Smooth muscle cell of the brain vasculature (primary cell): ENCODE results near the gene PSMC6.

ENCODE experiments used
- DNase-seq: peaks from one replicate; pipeline ENCODE4 v3.0.0-alpha.2; 2012; ENCODE audit warnings: low read depth, low spot score

Gene PSMC6

DNA sequence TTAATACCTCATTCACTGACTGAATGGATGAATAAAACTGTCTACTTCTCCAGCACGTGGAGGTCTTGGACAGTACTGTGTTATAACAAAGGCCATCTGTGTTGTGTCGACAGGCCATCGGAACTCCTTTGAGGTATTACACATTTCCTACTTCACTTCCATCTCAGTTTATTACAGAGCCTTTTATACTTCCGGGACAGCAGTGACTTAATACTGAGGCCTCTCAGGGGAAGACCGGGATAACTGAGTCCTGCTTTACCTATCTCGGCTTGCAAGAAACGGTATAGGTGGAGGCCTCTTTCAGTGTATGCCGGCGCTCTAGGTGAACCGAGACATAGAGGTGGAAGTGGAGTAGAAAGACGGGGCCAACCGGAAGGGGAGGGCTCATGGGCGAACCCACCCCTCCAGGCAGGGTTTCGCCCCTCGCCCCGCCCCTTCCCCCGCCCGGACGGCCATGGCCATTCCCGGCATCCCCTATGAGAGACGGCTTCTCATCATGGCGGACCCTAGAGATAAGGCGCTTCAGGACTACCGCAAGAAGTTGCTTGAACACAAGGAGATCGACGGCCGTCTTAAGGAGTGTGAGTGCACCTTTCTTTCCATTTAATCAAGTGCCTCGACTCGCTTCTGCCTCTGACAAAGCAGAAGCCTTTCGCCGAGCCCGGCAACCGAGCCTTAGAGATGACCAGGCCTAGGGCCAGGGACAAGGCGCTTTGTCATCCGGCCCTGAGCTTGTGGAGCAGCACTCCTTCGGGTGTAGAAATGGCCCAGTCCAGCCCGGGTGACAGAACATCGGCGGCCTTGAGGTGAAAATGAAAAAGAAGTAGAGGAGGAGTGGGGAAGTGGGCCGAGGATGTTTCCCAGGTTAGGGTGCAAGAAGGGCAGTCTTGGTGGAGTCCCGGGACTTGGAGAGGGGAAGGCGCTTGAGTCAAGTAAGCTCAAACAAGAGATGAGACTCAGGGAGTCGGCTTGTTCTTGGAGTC lies at the start of gene PSMC6:
Gene PSMC6 (plus strand): TSS at position 477 of the 983 bp plus-strand sequence. CDS start 20 bp downstream, at position 497.
- peak; percentile 79 for DNase-seq

DNA sequence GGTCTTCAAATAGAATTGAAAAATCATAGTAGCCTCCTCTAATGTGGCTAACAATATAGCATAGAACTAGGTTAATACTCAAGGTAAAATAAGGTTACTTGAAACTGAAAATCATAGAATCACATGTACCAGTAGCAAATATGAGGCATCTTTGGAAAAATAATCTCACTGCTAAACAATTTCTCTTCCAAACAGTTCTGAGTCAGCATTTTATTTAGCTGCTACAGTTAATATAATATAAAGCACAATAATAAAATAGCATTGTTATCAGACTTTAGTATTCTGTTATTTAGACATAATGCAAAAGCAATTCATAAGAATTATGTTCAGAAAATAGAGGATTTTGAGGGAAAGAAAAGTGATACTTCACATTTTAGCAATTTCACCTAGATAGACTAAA lies 46.7 kb upstream of the PSMC6 start:
- no peak for DNase-seq

DNA sequence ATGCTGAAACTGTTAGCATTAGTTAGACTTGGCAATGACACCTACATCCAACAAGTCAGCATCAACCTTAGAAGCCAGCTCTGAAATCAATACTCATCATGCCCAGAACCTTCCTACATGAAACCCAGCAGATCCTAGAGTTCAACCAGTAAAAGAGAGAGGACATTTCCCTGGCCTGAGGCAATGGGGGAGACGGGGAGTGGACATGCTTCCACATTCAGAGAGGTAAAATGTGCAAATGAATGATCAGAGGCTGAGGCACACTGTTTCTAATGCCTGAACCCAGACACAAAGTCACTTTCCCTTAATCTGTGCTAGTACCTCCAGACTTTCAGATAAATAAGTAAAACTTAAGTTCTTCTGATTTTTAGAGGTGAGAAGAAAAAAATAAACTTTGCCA lies 46.2 kb upstream of the PSMC6 start:
- DNase-seq, result no peak

DNA sequence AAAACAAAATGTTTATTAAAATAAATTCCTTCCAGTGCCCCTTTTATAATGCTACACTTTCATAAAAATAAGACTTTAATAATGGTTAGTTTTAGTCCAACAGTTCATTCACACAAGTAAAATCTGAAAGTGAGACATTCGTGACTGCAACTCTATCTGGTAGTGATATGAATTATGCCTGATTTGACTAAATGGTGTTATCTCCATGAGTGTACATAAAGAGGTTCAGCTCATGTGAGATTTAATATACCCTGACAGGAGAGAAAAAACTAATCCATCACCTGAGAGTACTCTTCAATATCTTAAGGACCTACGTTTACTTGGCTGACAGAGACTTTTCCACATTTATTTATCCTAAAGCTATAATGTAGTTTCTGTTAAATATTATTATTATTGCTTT lies 45.7 kb upstream of the PSMC6 start:
- no peak for DNase-seq

DNA sequence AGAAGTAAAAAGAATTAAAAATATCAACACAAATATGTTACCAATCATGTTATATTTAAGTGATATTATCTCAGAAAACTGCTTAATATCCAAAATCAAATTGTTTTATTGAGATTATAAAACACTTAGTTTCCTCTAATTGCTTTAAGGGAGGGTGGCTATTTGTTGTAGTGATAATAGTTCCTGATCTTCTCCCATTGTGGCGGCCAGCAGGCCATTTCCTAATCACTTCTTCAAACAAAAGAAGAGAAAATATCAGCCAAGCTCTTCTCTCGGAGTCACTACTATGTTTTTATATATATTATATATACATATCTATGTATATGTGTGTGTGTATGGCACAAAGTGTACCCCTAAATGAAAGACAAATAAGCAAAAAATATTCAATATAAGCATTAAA lies 43.1 kb upstream of the PSMC6 start:
- DNase-seq, result no peak

DNA sequence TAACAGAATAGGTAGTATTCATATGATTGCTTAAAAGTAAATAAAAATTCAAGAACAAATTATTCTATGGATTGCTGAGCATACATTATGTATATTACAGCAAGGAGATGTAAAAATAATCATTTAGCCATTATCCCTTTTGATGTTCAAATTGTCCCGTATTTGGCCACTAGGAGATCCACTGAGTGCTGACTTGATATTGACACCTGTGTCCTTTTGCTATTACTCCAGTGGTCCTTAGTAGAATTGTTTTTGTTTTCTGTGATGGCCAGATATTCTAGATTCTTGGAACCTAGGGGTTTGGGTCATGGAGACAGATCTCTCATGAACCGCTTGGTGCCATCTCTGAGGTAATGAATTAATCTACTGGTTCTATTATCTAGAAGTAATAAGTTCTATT lies 28.4 kb upstream of the PSMC6 start:
- DNase-seq, result no peak

DNA sequence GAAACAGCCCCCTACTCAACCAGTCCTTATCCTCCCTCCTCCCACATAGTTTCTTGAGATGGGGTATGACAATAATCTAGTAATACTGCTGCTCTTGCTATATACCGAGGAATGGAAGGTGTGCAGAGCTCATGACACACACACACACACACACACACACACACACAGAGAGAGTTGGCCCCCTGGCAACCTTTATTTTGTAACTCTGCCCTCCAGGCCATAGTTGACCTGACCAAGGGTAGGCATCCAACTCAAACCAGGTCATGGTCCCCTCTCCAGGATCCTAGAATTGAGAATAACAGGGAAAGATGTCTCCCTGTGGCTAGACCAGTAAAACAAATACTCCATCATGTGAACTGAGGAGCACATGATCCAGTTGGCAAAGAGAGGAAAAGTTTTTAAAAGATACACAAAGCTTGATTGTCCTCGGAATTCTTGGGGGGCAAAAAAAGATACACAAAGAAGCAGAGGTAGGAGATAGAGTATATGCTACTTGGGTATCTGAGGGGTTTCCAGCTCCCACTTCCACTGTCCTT lies 22.9 kb upstream of the PSMC6 start:
- DNase-seq, result no peak

DNA sequence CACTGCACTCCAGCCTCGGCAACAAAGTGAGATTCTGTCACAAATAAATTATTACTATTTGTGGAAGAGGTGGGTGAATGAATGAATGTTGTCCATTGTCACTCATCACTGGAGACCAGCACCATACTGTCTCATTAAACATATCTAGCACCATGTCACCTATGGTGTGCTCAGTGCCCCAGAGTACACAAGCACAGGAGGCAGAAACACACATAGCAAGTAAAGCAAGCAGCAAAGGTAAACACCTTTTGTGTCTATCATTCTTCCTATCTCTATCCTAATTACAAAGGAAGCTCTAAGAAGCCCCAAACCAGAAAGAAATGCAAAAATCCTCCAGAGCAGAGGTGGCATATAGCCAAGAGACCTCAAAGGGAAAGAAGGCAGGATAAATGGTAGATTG lies 20.8 kb upstream of the PSMC6 start:
- no peak for DNase-seq

DNA sequence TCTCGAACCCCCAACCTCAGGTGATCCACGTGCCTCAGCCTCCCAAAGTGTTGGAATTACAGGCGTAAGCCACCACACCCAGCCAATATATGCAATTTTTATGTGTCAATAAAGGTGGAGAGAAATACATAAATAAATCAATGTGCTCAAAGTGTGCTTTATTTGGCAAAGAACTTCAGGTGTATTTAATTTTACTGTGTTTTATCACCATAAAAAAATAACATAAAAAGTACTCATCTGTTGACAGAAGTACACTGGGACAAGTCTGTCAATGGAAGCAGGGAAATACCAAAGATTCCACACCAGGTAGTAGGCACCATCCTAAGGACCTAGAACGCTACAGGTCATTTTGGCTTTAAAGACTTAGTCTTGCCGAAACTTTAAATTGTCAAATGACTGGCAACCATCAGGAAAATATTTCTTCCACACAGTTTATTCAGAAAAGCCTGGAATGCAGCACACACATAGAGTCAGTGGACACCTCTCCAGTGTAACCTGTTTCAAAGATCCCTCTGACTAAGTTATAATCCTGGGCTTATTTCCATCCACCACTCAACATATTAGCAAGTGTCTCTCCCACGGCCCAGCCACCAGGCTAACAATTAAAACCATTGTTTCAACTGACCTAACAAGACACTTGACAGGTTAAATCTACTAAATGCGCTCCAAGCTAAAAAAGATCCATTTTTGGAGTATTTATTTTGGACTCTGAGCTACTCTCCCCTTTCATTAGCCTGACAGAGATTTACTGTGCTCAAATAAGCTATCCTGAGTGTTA lies 15.8 kb upstream of the PSMC6 start:
- DNase-seq, result no peak

DNA sequence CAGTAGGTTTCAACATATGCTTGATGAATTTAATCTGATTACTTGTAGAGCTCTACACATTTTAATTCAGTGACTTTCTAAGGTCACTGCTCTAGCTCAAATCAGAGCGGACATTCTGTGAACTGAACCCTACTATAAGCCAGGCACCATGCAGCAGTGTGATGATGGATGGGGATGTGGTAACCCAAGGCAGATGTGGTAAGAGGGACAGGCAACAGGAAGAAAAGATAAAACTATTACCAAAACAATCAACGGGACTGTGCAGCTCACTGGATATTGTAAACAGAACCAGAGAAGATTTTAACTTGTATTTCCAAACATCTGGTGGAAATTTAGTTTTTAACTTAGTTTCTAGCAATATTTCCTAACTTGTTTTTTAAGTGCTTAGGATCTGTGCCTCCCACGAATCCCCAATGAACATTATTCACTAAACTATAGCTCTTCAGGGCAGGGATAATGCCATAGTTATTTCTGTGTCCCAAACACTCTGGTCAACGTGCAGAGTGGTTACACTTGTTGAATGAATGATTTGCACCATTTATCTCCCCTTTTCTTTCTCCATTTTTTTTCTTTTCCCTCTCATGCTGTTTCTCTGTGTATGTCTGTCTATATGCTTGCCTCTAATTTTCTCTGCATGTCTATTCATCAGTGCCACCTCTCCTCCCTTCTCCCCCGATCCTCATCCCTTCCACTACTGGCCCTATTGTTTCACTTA lies 14.6 kb upstream of the PSMC6 start:
- DNase-seq, result no peak

DNA sequence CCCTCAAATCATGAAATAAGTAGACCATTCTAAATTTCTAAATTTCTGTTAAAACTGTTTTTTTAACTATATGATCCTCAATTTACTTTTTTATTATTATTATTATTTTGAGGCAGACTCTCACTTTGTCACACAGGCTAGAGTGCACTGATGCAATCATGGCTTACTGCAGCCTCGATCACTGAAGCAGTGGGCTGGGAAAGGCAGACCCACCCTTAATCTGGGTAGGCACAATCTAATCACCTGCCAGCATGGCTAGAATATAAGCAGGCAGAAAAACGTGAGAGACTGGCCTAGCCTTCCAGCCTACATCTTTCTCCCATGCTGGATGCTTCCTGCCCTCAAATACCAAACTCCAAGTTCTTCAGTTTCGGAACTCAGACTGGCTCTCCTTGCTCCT lies 14.0 kb upstream of the PSMC6 start:
- DNase-seq, result no peak

DNA sequence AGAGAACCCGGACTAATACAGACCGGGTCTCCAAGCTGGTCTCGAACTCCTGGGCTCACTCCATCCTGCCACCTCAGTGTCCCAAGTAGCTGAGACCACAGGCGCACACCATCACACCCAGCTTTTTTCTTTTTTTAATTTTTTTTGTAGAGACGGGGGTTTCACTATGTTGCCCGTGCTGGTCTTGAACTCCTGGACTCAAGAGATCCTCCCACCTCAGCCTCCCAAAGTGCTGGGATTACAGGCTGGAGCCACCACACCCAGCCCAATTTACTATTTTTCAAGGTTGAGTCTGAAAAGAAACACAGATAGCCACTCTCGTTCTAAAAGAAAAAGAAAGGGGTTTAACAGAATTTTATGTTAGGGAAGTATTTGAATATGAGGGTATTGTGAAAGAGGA lies 13.5 kb upstream of the PSMC6 start:
- no peak for DNase-seq

DNA sequence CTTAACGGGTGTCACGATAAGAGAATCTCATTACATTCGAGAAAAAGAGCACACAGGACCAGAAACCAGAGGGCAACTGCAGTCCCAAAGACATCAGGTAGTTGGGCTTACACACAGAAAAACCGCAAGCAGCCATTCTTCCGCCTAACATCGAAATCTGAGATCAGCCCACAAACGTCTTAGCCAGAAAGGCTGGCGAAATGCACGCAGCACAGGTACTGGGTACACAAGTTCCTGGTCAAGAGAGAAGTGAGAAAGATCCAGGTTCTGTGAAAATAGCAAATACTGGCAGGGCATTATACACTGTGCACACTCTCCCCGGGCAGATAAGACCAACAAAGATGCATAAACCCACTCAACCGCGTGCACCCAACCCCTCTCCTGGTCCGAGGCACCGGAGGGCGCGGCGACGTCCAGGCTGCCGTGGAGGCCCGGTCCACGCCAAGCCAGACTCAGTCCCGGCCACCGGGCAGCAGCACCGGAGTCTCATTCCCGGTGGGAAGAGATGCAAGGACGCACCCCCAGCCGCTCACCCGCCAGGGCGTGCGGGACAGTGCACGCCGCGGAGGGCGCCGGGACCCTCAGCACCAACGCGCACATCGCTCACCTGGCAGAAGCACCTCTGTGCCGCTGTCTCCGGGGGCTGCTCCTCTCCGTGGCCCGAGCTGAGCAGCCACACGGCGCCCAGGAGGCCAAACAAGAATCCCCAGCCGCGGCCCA lies 12.1 kb upstream of the PSMC6 start:
- no peak for DNase-seq

DNA sequence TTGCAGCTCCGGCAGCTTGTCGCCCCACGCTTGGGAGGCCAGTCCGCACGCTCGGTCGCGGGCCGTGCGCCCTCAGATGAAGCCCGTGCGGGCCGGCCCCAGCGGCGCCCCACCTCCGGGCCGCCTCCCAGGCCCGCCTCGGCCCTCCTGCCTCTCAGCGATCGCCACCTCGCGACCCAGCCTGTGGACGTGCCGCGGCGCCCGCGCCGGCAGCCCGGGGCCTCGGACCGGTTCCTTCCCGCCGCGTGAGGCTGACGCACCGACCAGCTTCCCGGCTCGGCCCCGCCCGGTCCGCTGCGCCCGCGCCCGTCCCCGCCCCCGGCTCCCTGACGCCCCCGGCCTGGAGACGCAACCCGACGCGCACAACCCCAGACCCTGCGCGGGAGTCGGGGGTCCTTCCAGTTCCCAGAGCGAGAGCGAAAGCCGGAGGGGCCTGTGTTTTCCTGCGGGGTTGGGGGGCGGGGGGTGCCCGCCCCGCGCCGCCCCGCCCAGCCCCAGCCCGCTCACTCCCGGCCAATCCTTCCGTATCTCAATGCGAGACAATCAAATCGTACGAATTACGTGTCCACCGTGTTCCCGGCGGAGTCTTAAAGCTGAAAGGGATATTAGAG lies 11.4 kb upstream of the PSMC6 start, which contains the start of gene ERO1A:
Gene ERO1A (minus strand): TSS at position 78 of the 611 bp plus-strand sequence. CDS start 77 bp downstream, at position 1.
- DNase-seq, result peak; percentile 45

DNA sequence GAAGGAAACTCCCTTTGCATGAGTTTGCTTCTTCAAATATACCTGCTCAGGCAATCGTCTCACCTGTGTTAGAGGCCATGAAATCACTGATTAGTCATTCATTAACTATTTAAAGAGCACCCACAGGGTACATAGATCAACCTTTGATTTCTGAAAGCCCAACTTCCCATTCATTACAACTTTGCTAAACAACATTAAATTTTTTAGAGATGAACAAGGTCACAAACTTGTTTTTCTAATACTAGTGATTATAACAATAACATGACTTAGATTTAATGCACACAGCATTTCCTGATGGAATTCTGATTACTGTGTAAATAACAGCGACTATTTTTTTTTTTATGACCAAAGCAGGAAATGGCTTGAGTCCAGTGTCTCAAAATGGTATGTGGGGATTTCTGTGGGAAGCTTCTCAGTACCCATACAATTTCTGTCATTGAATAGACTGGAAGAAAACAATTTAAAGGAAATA lies 6.3 kb upstream of the PSMC6 start:
- DNase-seq, result no peak

DNA sequence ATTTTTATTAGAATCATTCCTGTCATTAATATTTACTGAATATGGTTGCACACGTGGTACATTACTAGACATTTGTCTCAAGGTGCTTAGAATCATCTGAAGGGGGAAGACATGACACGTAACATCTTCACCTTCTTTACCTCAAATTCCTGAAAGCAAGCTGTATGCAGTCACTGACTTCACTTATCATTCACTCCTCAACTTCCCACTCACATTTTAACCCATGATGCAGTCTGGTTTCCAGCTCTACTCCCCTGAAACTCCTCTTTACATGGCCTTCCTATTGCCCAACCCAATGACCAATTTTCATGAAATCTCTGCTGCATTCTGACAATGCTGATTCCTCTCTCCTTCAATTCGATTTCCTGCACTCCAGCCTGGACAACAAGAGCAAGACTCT lies 5.8 kb upstream of the PSMC6 start:
- no peak for DNase-seq

DNA sequence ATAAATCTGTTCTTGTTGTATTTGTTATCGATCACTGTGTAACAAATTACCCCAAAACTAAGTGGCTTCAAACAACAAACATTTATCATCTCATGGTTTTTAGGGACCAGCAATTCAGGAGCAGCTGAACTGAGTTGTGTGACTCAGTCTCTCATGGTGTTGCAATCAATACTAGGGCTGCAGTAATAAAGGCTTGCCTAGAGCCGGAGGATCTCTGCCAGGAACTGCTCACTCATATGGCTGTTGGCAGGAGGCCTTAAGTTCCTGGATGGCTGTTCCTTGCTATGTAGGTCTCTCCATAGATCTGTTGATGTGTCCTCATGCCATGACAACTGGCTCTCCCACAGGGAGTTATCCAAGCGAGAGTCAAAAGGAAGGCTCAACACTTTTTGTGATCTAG lies 3.8 kb upstream of the PSMC6 start:
- DNase-seq, result no peak

DNA sequence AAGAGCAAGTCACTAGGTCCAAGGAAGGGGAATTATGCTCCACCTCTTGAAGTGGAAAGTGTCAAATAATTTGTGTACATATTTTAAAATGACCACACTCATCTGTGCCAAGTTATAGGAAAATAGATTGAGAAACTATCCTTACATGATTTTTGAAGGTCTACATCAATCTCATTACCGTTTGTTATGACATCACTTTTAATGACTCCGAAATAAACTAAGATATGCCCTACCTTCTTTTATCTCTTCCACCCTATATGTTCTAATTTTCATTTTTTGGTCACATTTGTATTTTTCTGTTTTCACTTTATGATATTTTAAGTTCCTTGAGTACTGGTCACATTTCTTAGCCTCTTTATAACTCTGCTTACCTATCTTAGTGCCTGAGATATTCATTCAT lies 3.3 kb upstream of the PSMC6 start:
- no peak for DNase-seq

DNA sequence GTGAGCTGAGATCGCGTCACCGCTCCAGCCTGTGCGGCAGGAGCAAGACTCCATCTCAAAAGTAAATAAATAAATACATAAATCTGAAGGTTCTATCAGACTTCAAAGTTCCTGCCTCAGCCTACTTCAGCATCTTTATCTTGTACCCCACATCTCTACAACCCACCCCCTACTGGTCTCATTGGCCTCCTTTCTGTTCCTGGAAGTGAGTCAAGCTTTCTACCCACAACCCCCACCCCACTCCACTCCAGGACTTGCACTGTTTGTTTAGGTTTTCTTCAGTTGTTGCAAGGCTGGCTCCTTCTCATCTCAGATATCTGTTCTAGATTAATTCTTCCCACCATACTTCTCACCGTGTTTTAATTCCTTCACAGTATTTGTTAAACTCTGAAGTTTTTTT lies 714 bp upstream of the PSMC6 start:
- DNase-seq, result no peak

DNA sequence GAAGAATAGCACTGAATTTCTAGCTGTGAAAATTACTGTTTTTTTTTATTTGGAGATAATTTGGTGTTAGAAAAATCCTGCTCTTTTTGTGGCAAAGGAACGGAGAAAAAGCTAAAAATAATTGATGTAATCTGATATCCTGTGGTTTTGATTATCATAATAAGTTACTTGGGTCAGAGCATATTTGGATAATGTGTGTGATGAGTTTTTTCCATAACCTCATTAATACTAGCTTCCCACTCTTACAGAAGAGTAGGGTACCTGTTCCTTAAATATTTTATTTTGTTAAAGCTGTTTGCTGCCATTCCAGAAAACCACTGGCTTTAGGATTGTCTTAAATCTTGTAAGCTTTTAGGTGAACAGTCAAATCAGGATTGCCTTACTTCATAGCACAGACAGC lies 4.7 kb downstream of the PSMC6 start:
- DNase-seq, result no peak
